K562 treated with DMSO at 1 percent for 12 hours (cell line): ENCODE measurements around the gene C1R. TPM values are rescaled to one million over a fixed set of nuclear protein-coding genes. Genes with fewer than 3 reads are reported as not detected.

Experiments
- total RNA-seq: library from RNA; unstranded; fragments of 300-600 nt; gene quantifications from 2 replicates; pipeline ENCODE4 v1.2.3, GENCODE V29; 2022; ENCODE audit not compliant: insufficient read depth

The C1R gene
- 2.8 and 5.8 TPM in 2 replicates for total RNA-seq

GRCh38 chr12:7092229-7092985 is at the start of gene C1R:
Gene C1R (minus strand): TSS chr12:7092445. CDS start chr12:7092388, 57 bp downstream.

DNA sequence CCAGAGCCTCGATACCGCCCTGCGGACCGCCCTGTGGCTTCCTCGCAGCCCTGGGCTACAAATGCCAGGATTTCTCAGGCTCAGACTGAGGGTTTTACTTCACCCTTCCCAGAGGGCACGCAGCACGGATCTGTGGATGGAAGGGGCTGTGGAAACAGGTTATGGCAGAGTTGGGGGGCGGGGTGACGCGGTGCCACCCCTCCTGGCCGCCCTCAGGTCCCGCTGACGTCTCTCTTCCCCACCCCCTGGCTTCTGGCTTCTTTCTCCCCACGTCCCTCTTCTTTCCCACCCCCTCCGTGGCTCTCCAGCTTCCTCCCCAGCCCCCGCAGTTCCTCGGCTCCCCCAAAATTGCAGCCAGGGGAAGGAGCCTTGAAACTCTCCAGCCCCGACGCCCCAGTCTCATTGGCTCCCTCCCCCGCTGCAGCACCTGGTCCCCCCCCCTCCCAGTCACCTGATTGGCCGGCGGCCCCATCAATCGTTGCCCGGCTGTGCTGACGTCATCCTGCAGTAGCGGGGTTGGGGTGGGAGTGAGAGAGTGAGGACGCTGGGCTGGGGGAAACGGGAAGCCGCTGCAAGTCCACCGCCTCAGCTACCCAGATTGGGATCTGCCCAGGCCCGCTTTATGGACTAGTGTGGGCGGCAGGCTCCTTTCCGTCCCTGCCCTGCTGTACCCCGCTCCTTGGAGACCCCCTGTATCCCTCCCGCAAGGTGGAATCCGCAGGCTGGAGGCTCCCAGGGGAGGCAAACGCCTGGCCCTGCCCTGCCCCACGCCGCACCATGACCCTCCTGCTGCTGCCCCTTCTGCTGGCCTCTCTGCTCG is 37.8 kb upstream of the C1R start, which contains the start of gene CLSTN3:
CLSTN3 (plus strand) TSS at position 500 of the 820 bp plus-strand sequence; CDS start at position 778, 278 bp downstream.

GRCh38 chr12:7128681-7129286 is 36.5 kb upstream of the C1R start, which contains the start of gene RBP5:
Gene RBP5 (minus strand): TSS chr12:7128889. CDS start chr12:7128775, 114 bp downstream.

GRCh38 chr12:7108796-7109571 is 16.7 kb upstream of the C1R start, which contains the start of gene C1RL:
Gene C1RL (minus strand): TSS chr12:7109214. CDS start chr12:7109180, 34 bp downstream.

GRCh38 chr12:7060353-7060954 is 31.8 kb downstream of the C1R start, which contains the start of gene C1S:
Gene C1S (plus strand): TSS chr12:7060718. CDS start chr12:7061913, 1,195 bp downstream.

Other genes with a start within 250 kb of the C1R start
- gene CDCA3, start 241.2 kb downstream of the C1R start, total RNA-seq: 32.5 and 43.7 TPM in 2 replicates
- 45.6 and 61.5 TPM in 2 replicates for gene USP5, start 240.3 kb downstream of the C1R start, total RNA-seq
- gene TPI1, start 224.9 kb downstream of the C1R start, total RNA-seq: 410 and 515 TPM in 2 replicates
- 5.4 and 6.6 TPM in 2 replicates for gene SPSB2, start 219.1 kb downstream of the C1R start, total RNA-seq
- 4.7 and 13.1 TPM in 2 replicates for gene LRRC23, start 187.6 kb downstream of the C1R start, total RNA-seq
- gene ENO2, start 177.9 kb downstream of the C1R start, total RNA-seq: 29.5 and 40.4 TPM in 2 replicates
- gene ATN1, start 164.5 kb downstream of the C1R start, total RNA-seq: 15.3 and 39.8 TPM in 2 replicates
- not detected in 2 replicates for gene RNU7-1, start 148.6 kb downstream of the C1R start, total RNA-seq
- 403 and 716 TPM in 2 replicates for gene C12orf57, start 148.4 kb downstream of the C1R start, total RNA-seq
- 8.0 and 8.3 TPM in 2 replicates for gene PTPN6, start 141.1 kb downstream of the C1R start, total RNA-seq
- gene PHB2, start 121.8 kb downstream of the C1R start, total RNA-seq: 261 and 278 TPM in 2 replicates
- gene EMG1, start 121.5 kb downstream of the C1R start, total RNA-seq: 14.9 and 18.5 TPM in 2 replicates
- gene LPCAT3, start 74.0 kb downstream of the C1R start, total RNA-seq: 13.6 and 38.4 TPM in 2 replicates
- 2.8 TPM in 1 of 2 replicates, not detected in the other for gene C1S, start 31.7 kb downstream of the C1R start, total RNA-seq
- 5.0 and 16.1 TPM in 2 replicates for gene C1RL, start 16.8 kb upstream of the C1R start, total RNA-seq
- gene RBP5, start 36.4 kb upstream of the C1R start, total RNA-seq: 3.2 and 3.7 TPM in 2 replicates
- gene CLSTN3, start 37.9 kb upstream of the C1R start, total RNA-seq: 7.7 and 18.4 TPM in 2 replicates
- 13.3 and 18.6 TPM in 2 replicates for gene PEX5, start 97.2 kb upstream of the C1R start, total RNA-seq
- 0.30 TPM in 1 of 2 replicates, not detected in the other for gene ACSM4, start 211.6 kb upstream of the C1R start, total RNA-seq